ENCODE data around the gene PCDHGA2.
"Not testable (repeated sequence)": the region's sequence is repeated elsewhere in the genome, so short reads cannot be mapped to it uniquely, and the experiment has no call there.

Gene PCDHGA2

DNA sequence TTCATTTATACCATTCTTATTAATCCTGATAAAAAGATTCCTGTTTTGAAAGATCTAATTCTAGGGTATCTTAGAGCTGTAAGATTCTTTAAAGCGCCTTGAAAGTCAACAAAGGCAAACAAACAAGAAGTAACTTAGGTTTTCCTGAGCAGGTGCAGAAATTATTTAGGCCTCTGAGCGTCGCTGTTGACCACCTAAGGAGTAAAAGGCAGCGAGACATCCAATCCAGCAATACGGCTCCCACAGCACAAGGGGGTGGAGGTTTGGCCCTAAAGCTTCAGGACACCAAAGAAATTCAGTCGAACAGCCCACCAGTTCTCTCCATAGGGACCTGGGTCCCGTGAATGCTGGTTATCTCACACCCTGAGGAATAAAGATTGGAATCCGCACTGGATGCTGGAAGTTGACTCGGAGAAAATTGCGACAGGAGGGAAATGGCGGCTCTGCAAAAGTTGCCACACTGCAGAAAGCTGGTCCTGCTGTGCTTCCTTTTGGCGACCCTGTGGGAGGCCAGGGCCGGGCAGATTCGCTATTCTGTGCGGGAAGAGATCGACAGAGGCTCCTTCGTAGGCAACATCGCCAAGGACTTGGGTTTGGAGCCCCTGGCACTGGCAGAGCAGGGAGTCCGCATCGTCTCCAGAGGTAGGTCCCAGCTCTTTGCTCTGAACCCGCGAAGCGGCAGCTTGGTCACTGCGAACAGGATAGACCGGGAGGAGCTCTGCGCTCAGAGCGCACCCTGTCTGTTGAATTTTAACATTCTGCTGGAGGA, at the start of gene PCDHGA2:
PCDHGA2 (plus strand) TSS at position 223 of the 769 bp plus-strand sequence.
- DNase-seq = no peak

DNA sequence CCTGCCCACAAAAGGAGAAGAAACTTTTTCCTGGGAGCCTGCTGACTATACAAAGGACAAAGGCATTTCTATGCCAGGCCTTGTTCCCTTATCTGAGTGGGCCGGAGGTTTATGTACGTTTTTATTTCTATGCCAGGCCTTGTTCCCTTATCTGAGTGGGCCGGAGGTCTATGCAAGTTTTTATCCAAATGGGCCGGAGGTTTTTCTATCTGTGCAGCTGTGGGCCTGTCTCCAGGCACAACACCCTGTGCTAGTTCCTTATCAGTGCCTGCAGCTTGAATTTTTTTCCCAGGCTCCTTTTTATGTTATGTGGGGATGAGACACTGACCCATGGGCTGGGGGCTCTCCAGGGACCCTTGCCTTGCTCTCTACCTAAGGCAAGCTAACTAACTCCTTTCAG, 40.2 kb upstream of the PCDHGA2 start:
- no peak for DNase-seq

DNA sequence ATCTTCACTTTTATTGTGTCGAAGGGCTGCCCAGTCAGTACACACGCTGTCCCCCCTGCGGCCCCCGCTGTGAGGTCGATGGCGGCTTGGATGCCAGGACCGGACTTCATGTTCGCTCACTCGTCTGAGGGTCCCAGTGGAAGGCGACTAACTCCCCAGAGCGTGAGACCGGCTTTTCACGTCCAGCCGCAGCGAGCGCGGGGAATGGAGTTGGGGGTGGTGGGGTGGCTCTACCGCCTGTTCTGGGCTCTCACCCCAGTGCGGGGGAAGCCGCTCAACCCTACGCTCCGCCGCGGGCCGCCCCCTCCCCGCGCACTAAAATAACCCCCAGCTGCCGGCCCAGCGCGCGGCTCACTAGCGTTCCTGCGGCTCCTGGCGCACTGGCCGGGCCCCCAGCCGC, 34.8 kb upstream of the PCDHGA2 start, which contains the start of gene SLC25A2:
SLC25A2 (minus strand) TSS at position 294 of the 400 bp plus-strand sequence; CDS start at position 110, 184 bp downstream.
- no peak for DNase-seq

DNA sequence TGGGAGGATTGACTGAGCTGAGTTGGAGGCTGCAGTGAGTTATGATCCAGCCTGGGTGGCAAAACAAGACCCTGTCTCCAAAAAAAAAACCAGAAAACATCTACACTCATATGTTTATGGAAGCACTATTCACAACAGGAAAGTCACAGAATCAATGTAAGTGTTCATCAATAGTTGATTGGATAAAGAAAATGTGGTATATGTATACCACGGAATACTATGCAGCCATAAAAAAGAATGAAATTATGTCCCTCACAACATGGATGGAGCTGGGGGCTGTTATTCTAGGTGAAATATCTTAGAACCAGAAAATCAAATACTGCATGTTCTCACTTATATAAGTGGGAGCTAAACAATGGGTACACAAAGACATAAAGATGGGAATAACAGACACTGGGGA, 31.9 kb upstream of the PCDHGA2 start:
- DNase-seq = no peak

DNA sequence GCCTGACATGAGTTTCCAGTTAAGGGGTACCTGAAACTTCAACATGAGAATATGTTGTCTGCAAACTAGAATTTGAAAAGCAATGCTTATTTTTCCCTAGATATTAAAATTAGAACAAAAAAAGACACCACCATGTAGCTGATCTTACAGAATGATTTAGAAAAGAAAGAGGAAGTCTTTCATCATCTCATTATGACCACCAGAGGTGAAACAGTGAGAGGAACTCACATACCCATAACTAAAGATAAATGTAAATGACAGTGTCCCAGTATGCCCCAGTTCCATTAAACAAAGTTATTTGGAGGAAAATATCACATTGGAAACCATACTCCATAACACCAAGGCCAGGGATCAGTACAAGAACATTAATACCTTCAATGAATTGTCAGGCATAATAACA, 24.8 kb upstream of the PCDHGA2 start:
- no peak for DNase-seq

DNA sequence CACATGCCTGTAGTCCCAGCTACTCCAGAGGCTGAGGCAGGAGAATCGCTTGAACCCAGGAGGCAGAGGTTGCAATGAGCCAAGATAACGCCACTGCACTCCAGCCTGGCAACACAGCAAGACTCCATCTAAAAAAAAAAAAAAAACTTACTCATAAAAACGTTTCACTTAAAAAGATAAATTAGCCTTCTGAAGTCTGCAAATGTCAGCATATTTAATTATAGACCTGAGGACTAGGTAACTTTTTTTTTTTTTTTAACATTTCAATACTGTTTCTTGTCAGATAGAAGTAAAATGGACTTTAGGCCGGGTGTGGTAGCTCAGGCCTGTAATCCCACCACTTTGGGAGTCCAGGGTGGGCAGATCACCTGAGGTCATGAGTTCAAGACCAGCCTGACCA, 21.6 kb upstream of the PCDHGA2 start:
- not testable (repeated sequence) for DNase-seq

DNA sequence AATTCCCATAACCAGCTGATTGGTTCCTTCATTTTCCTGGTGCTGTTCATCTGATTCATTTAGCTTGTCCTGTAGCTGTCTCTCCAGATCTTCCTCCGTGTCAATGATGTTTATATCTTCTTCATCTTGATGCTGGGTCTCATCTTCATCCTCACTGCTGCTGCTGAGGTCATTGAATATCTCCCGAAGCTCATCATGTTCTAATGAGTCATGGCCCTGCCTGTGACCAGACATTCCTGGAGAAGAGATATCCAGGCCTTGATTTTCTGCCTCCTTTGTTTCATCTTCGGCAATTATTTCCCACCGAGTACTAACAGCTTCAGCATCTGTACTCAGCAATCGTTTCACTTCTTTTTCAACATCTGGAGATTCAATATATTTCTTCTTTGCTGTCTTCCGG, 19.4 kb upstream of the PCDHGA2 start:
- no peak for DNase-seq

DNA sequence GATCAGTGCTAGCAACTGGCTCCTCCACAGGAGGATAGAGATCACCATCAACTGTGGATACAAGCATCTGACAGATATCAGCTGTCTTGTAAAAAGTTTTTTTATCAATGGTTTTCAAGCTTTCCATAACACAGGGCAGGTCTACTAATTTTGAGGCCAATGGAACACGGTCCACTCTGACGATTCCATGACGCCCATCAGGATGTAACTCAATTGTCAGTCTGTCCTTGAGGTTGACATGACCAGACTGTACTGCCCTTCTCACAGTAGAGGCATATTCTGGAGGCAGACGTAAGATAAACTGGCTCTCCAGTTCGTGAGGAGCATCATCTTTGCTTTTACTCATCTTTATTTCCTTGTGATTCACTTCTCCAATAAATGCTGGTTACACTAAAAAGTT, 18.9 kb upstream of the PCDHGA2 start:
- no peak for DNase-seq

DNA sequence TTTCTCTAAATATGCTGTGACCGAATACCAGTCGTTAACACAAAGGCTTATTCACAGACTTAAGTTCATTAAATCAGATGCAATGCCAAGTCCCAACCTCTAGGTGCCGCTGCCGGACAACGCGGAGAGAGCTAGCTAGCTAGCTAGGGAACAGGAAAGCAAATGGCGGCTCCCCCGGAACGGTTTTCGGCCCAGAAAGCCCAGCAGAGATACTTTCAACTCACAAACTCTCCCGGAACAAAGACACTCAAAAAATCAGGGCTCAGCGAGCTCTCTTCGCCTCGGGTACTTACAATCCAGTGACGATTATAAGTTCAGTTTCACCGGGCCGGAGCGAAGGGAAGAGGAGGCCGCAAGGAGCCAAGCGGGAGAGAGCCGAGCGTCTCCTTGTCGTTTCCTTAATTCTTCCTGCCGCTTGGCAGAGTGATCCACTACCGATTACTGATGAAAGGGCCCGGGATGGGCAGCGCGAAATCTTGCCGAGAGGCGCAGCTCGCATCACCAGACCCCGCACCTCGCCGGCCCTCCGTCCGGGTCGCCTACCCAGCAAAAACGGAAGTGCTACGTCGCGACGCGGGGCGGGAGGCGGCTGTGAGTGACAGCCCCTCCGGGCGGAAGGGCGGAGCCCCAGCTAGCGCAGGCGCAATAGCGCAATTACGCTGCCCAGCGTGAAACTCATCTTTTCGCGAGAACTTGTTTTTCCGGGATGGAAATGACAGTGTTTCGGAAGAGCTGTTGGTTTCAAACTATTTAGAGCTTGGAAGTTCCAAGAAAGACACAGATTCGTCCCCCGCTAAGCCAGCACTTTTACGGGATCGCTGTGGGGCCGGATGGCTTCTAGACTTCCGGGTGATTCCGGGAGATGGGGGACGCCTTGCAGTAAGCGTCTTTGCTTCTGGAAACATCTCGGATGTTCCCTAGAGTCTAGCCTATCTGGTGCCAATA, 18.1 kb upstream of the PCDHGA2 start, which contains the start of gene TAF7:
TAF7 (minus strand) TSS at position 560 of the 945 bp plus-strand sequence. CDS start 740 bp downstream, outside the sequence.
- peak; percentile 76 for DNase-seq

DNA sequence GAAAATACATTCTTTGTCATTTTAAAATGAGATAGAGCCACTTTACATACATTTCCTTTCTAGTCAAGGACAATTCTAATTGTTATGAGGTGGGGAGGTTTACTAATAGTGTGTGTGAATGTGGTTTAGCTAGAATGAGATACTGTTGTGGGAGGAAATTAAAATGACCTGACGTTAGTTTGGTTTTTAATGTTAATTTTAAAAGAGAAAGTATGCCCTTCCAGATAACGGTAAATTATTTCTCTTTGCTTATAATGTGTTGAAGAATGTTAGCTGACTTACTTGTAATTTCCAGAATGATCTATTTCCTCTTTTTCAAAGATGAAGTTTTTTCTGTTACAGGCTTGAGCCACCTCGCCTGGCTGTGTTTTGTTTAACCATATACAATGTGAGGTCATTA, 16.3 kb upstream of the PCDHGA2 start:
- no peak for DNase-seq

DNA sequence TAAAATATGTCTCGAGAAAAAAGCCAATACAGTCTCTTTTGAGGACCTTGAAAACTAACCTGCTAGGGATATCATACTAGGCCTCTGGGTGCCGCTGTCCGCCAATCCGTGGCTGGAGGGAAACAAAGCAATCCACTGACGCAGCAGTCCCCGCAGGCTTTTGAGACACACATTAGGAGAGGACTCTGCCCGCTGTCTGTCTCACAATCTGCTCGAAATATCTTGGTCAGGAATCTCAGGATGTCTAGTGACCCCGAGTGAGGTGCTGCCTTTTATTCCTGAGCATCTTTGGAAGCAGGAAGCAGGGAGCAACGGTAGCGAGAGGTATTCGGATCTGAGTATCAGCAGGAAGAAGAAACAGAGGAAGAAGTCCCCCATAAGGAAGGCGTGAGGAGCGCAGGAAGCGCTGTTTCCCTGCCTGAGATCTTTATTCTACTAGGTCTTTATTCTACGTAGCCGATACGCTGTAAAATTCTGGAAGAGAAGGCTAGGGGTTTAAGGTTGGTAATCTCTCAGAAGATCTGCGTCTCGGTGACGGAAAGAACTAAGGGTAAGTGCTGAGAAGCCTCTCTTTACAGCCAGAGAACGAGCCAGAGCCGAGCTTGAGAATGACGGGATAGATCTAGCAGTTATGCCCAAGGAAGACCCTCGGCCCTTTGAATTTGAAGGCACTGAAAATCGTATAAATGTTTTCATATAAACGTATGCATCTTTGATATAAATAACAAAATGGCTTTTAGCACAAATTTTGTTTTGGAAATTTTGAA, 12.3 kb upstream of the PCDHGA2 start:
- DNase-seq = peak; percentile 11

DNA sequence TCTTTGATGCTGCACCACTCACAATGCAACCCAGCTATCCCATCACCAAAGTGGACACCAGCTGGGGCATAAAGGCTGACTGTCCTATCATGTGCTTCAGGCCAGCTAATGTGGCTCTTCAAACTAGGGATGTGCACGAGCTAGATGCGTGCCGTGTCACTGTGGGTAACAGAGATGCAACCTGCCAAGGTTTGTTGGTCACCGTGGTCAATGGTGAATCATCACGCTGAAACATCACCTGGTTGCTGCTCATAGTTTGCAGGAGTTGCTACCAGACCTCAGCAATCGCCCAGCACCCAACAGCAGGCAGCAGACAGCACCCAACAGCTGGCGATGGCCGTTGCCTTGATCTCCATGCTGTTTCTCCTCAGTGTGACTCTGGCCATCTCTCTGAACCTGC, 10.3 kb upstream of the PCDHGA2 start:
- no peak for DNase-seq

DNA sequence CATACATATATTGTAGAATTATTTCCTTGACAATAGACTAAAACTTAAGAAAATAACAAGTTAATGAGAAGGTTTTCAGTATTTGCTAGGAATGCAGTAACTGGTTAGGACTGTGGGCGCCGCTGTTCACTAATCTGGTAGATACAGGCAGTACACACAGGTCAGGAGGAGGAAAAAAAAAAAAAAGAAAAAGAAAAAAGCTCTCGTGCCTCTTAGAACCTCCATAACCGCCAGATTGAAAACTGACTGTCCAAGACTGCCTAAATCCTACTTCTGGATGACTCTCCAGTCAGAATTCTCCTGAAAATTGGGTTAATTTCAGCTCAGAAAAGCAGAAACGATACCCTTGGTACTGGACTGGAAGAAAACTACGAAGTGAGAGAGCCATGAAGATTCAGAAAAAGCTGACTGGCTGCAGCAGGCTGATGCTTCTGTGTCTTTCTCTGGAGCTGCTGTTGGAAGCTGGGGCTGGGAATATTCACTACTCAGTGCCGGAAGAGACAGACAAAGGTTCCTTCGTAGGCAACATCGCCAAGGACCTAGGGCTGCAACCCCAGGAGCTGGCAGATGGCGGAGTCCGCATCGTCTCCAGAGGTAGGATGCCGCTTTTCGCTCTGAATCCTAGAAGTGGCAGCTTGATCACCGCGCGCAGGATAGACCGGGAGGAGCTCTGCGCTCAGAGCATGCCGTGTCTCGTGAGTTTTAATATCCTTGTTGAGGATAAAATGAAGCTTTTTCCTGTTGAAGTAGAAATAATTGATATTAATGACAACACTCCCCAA, 8.1 kb upstream of the PCDHGA2 start, which contains the start of gene PCDHGA1:
PCDHGA1 (plus strand) TSS at position 216 of the 782 bp plus-strand sequence.
- DNase-seq = peak; percentile 34

DNA sequence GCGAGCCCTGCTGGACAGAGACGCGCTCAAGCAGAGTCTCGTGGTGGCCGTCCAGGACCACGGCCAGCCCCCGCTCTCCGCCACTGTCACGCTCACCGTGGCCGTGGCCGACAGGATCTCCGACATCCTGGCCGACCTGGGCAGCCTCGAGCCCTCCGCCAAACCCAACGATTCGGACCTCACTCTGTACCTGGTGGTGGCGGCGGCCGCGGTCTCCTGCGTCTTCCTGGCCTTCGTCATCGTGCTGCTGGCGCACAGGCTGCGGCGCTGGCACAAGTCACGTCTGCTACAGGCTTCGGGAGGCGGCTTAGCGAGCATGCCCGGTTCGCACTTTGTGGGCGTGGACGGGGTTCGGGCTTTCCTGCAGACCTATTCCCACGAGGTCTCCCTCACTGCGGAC, 6.0 kb upstream of the PCDHGA2 start:
- DNase-seq = not testable (repeated sequence)

DNA sequence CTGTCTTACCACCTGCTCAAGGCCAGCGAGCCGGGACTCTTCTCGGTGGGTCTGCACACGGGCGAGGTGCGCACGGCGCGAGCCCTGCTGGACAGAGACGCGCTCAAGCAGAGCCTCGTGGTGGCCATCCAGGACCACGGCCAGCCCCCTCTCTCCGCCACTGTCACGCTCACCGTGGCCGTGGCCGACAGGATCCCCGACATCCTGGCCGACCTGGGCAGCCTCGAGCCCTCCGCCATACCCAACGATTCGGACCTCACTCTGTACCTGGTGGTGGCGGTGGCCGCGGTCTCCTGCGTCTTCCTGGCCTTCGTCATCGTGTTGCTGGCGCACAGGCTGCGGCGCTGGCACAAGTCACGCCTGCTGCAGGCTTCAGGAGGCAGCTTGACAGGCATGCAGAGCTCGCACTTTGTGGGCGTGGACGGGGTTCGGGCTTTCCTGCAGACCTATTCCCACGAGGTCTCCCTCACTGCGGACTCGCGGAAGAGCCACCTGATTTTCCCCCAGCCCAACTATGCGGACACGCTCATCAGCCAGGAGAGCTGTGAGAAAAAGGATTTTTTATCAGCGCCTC, 2.3 kb downstream of the PCDHGA2 start:
- DNase-seq = not testable (repeated sequence)

DNA sequence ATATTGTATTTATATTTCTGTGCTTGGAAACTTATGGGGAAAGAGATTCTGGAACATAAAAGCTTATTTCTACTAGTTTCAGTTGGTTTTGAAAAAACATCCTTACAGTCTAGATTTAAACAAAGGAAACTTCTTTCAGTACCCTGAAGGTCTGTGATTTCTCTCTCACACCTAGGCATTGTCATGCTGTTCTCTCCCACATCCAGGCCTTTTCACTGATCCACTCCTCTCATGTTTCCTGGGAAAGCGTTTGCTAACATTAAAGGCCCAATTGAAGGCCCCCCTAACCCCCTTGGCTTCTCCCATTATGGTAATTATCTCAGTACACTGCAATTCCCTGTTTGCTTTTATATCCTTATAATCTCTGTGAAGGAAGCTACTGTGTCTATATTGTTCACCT, 4.2 kb downstream of the PCDHGA2 start:
- no peak for DNase-seq

DNA sequence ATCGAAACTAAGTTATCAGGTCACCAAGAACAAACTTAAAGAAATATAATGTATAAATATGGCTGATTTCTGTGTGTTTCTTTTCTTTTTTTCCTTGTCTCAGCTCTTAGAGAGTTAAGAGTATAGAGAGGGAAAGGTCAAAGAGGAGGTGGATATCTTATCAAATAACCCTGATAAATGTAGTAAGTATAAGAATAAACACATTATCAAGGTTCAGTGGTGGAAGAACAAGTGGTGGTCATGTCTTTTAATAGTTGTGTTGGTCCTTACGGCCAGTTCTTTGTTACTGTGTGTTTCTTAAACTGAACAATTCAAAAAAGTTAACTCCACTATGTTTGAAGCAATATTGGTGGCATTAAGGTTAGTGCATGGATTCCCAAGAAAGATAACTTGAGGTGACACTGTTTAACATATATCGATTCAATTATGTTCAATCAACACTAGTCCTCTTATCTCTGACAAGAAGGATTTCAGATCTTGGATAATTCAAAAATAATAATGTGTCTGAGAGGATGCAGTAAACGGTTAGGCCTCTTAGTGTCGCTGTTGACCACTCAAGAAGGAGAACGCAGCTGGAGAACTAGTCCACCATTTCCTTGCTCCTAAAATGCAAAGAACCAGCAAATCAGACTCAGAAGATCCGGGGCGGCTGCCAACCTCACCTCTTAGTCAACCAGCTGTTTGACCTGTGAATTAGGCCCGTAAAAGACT, 4.8 kb downstream of the PCDHGA2 start, which contains the start of gene PCDHGA3:
PCDHGA3 (plus strand) TSS at position 588 of the 711 bp plus-strand sequence. CDS start 205 bp downstream, outside the sequence.
- no peak for DNase-seq

DNA sequence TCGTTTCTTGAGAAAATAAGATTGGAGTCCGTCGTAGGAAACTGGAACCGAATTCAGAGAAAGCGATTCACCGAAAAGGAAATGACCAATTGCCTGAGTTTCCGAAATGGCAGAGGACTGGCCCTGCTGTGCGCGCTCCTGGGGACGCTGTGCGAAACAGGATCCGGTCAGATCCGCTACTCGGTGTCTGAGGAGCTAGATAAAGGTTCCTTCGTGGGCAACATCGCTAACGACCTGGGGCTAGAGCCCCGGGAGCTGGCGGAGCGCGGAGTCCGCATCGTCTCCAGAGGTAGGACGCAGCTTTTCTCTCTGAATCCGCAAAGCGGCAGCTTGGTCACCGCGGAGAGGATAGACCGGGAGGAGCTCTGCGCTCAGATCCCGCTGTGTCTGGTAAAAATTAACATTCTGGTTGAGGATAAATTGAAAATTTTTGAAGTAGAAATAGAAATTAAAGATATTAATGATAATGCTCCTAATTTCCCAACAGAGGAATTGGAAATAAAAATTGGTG, 5.4 kb downstream of the PCDHGA2 start:
- DNase-seq = no peak

DNA sequence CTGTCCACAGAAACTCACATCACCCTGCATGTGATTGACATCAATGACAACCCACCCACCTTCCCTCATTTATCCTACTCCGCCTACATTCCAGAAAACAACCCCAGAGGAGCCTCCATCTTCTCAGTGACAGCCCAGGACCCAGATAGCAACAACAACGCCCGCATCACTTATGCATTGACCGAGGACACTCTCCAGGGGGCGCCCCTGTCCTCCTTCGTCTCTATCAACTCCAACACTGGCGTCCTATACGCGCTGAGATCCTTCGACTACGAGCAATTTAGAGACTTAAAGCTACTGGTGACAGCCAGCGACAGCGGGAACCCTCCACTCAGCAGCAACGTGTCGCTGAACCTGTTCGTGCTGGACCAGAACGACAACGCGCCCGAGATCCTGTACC, 6.8 kb downstream of the PCDHGA2 start:
- DNase-seq = no peak

DNA sequence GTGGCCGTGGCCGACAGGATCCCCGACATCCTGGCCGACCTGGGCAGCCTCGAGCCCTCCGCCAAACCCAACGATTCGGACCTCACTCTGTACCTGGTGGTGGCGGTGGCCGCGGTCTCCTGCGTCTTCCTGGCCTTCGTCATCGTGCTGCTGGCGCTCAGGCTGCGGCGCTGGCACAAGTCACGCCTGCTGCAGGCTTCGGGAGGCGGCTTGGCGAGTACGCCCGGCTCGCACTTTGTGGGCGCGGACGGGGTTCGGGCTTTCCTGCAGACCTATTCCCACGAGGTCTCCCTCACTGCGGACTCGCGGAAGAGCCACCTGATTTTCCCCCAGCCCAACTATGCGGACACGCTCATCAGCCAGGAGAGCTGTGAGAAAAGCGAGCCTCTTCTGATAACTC, 7.5 kb downstream of the PCDHGA2 start:
- DNase-seq = not testable (repeated sequence)

Measured in NCI-H446 treated with DMSO at 0.1 percent for 48 hours (cell line).